HG02610 (cell line): ENCODE measurements around the gene NEK2.
A peak's percentile ranks its signal among the peaks of the same experiment; 100 is the strongest.
"Not testable (repeated sequence)": the region's sequence is repeated elsewhere in the genome, so short reads cannot be mapped to it uniquely, and the experiment has no call there.

Experiments used
- ATAC-seq: cut with Tn5 transposase; IDR thresholded peaks from one replicate; pipeline ENCODE4 v1.9.1; 2021; ENCODE audit warnings: mild to moderate bottlenecking, moderate library complexity; ENCODE audit not compliant: unreplicated experiment

The NEK2 gene

GRCh38 chr1:211634461-211634860 is 41.0 kb downstream of the NEK2 start:
- no peak for ATAC-seq

- ATAC-seq, result no peak
Measured at GRCh38 chr1:211633524-211633846, 41.9 kb downstream of the NEK2 start.

GRCh38 chr1:211632808-211633523 is 42.5 kb downstream of the NEK2 start:
- peak; percentile 20 for ATAC-seq

GRCh38 chr1:211632117-211632807 is 43.2 kb downstream of the NEK2 start:
- ATAC-seq, result peak; percentile 52

- ATAC-seq, result no peak
Measured at GRCh38 chr1:211631168-211631567, 44.3 kb downstream of the NEK2 start.

- ATAC-seq, result no peak
Measured at GRCh38 chr1:211630236-211631081, 45.0 kb downstream of the NEK2 start.

DNA sequence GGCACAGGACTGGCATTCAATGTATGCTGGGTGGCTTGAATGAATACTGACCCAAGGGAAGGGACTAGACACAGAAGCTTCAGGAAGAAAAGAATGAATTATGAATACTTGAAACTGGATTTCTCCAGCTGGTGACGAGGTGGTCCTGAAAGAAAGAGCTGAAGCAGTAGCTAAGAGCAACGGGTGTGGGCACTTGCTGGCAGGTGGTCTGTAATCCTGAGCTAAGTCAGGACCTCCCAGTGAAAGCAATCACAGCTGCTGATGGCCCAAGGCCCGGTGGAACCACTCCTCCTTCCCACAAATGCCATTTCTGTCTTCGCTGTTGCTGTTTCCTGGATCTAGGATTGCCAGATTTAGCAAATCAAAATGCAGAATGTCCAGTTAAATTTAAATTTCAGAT is 47.0 kb downstream of the NEK2 start:
- no peak for ATAC-seq

DNA sequence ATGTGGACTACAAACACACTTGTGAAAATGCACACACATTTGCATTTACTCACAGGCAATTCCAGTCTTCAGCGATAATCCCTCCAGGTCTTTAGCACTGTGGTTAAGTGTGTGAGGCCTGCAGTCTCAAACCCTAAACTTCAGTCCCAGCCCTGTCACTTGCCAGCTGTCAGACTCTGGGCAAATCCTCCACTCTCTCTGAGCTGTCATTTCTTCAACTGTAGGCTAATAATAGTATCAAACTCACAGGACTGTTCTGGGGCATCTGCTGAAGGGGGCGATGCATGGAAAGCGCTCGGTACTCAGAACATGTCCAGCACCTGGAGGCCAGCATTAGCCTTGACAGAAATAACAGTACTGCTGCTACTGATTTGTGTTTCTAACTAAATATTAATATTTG is 48.2 kb downstream of the NEK2 start:
- no peak for ATAC-seq

- not testable (repeated sequence) for ATAC-seq
Measured at GRCh38 chr1:211625866-211626265, 49.6 kb downstream of the NEK2 start.

GRCh38 chr1:211625040-211625439 is 50.4 kb downstream of the NEK2 start:
- ATAC-seq, result no peak

DNA sequence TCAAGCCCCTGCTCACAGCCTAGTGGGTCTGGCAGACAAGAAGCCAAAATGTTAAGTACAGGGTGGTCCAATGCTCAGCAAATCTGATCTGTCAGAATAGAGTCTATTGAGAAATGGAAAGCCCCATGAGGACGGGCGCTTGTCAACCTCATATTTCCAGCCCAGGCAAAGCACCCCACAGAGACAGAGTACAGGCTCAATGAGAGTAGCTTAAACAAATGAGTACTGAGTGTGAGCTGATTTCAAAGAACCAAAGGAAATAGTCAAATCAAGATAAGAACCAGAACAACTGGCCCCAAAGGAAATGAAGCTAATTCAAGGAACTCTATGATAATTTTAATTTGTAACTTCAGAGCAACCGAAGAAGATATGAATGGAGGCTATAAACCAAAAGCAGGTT is 51.9 kb downstream of the NEK2 start:
- no peak for ATAC-seq

- no peak for ATAC-seq
Measured at GRCh38 chr1:211621447-211622198, 53.8 kb downstream of the NEK2 start.

- no peak for ATAC-seq
Measured at GRCh38 chr1:211620097-211620496, 55.3 kb downstream of the NEK2 start.

DNA sequence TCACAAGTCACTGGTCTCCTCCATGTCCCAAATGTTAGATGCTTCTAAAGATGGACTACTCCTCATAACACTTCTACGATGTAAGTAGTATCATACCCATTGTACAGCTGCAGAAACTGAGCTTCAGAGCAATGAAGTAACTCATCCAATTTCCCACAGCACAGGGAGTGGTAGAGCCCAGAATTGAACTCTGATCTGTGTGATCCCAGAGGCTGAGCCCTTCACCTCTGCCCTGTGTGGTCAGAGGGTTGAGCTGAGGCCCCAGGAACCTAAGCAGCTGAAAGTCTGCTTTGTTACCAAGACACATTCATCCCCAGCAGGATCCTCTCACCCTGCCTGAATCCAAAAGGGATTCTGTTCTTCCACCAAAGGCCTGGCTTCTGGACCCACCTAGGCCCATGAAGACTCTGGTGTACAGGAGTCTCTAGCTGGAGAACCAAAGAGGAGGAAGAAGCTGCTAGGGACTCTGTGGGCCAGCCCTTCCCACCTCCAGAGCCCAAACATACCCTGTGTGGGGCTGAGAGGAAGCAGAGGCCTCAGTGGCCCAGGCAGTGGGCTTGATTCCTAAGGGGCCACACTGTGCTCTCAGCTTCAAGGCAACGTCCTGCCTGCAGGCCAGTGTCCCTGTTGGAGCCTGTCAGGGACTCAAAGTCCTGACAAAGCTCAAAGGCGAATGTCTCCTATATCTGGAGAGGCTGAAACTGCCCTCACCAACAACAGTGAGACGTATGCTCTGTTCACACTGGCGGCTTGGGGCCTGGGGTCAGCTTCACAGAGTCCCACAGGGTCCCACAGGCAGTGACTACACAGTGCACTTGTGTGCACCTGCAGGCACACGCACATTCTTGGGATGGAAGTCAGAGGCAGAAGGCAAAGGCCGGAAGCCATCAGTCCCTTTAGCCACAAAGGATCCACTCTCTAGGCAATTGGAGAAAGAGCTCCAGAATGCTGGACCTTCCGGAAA is 56.1 kb downstream of the NEK2 start:
- ATAC-seq, result no peak

DNA sequence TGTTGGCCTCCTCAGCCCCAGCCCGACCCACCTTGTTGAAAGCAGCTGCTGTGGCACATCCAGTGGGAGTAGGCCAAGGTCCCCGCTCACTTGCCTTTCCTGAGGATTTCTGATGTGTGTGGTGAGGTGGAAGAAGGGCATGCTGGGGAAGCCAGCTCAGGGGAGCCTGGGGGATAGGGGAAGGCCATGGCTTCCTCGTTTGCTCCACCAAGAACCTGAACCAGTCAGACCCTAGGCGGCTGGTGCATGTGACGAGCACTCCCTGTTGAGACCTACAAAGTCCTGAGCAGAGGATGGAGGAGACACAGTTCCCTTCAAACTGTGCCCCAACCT is 58.5 kb downstream of the NEK2 start:
- ATAC-seq, result no peak

- ATAC-seq, result no peak
Measured at GRCh38 chr1:211616231-211616964, 59.0 kb downstream of the NEK2 start.

GRCh38 chr1:211614615-211615014 is 60.8 kb downstream of the NEK2 start:
- ATAC-seq, result no peak

GRCh38 chr1:211613951-211614350 is 61.5 kb downstream of the NEK2 start:
- ATAC-seq, result no peak
